PFSK-1 (cell line): ENCODE results near the gene RGS7.

Source experiments
- FOXP2 ChIP-seq: optimal IDR thresholded peaks from 2 replicates; pipeline ENCODE3; 2011; ENCODE audit warnings: borderline replicate concordance, control low read depth, inconsistent platforms; ENCODE audit not compliant: insufficient read depth; ENCODE audit errors: extremely low read length, extremely low read depth
- POLR2AphosphoS5 ChIP-seq: IDR thresholded peaks from 2 replicates; pipeline ENCODE4 v1.6.1; 2012; ENCODE audit warnings: low read depth, mild to moderate bottlenecking, control low read depth, low read length, moderate library complexity
- SIN3A ChIP-seq: IDR thresholded peaks from 2 replicates; pipeline ENCODE4 v1.6.1; 2012; ENCODE audit warnings: mild to moderate bottlenecking, low read length, moderate library complexity, borderline replicate concordance; ENCODE audit not compliant: insufficient read depth
- TAF1 ChIP-seq: IDR thresholded peaks from 2 replicates; pipeline ENCODE4 v1.6.1; 2012; ENCODE audit warnings: low read length, control low read depth, borderline replicate concordance; ENCODE audit not compliant: insufficient read depth
- TF ChIP-seq, protein P1 (sequence below), 2 experiments: IDR thresholded peaks; 2 replicates each; pipeline versions ENCODE4 v1.6.1 to v1.8.0; 2011 to 2012; ENCODE audit warnings: low read depth in 2 of 2, low read length in 2 of 2, control low read depth in 1 of 2, inconsistent platforms in 1 of 2, mild to moderate bottlenecking in 1 of 2, moderate library complexity in 1 of 2; ENCODE audit not compliant: insufficient read depth in 1 of 2

RGS7 gene

DNA sequence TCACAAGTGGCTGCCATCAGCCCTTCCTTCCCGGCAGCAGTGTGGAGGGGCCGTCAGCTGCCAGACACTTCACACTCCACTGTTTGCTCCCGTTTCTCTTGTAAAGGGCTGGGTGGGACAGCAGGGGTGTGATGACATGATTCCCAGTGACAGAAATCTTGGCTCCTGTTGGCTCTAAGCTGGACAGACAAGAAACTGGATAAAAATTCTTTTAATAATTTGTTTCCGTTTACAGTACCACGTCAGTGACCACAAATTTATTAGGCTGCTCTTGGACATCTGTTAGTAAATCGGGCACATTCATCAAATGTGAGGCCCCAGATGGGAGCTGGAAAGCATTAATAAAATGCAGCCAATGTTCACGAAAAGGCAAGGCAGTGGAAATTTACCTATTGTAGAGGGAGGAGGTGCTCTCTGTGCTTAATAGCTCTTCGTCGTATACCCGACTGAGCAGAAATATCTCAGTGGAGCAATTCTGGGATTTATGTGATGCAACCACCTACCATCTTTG lies 391.4 kb downstream of the RGS7 start:
- TF ChIP-seq FOXP2 (no peak), TAF1 (no peak), SIN3A (no peak), POLR2AphosphoS5 (no peak)
- TF ChIP-seq, protein P1, sequence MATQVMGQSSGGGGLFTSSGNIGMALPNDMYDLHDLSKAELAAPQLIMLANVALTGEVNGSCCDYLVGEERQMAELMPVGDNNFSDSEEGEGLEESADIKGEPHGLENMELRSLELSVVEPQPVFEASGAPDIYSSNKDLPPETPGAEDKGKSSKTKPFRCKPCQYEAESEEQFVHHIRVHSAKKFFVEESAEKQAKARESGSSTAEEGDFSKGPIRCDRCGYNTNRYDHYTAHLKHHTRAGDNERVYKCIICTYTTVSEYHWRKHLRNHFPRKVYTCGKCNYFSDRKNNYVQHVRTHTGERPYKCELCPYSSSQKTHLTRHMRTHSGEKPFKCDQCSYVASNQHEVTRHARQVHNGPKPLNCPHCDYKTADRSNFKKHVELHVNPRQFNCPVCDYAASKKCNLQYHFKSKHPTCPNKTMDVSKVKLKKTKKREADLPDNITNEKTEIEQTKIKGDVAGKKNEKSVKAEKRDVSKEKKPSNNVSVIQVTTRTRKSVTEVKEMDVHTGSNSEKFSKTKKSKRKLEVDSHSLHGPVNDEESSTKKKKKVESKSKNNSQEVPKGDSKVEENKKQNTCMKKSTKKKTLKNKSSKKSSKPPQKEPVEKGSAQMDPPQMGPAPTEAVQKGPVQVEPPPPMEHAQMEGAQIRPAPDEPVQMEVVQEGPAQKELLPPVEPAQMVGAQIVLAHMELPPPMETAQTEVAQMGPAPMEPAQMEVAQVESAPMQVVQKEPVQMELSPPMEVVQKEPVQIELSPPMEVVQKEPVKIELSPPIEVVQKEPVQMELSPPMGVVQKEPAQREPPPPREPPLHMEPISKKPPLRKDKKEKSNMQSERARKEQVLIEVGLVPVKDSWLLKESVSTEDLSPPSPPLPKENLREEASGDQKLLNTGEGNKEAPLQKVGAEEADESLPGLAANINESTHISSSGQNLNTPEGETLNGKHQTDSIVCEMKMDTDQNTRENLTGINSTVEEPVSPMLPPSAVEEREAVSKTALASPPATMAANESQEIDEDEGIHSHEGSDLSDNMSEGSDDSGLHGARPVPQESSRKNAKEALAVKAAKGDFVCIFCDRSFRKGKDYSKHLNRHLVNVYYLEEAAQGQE (IDR thresholded peaks at IDR 0.05; ENCODE audit: insufficient read depth in 1 of 2, low read depth in 2 of 2, low read length in 2 of 2) = no peak

DNA sequence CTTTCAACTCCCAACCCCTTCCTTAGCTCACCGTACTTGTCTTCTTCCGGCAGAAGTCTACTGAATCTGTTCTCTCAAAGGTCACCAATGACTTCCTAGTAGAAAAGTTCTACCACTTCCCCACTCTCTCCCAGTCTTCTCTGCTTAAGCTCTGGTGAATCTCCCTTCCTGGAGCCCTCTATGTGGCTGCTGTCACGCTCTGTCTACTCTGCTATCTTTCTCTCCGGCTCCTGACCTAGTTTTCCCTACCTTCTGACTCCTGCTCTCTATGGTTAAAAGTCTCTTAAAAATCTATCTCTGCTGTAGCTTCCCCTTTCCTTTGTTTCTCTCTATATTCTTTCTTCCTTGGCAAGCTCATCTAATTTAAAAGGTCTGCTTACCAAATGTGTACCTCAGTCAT lies 394.9 kb downstream of the RGS7 start:
- TF ChIP-seq POLR2AphosphoS5 = no peak
- no peak for TF ChIP-seq TAF1
- TF ChIP-seq, protein P1 (IDR thresholded peaks at IDR 0.05; ENCODE audit: insufficient read depth in 1 of 2, low read depth in 2 of 2, low read length in 2 of 2) = no peak
- no peak for TF ChIP-seq FOXP2
- TF ChIP-seq SIN3A = no peak

DNA sequence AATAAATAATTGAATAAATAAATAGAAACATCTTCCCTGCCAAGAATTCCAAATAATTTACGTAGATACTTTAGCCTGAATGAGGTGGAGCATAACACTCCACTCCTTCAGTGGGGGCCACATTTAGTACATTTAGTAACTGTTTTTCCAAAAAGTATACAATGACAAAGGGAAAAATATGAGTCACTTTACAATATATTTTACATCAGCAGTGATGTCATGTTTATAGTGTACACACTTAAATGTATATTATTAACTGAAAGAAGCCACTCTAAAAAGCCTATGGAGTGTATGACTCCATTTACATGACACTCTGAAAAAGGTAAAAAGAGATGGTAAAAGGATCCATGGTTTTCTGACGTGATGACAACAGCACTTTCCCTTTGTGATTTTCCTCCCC lies 400.6 kb downstream of the RGS7 start:
- TF ChIP-seq TAF1 (no peak), SIN3A (no peak), FOXP2 (no peak), POLR2AphosphoS5 (no peak)
- TF ChIP-seq, protein P1 (IDR thresholded peaks at IDR 0.05; ENCODE audit: insufficient read depth in 1 of 2, low read depth in 2 of 2, low read length in 2 of 2) = no peak

DNA sequence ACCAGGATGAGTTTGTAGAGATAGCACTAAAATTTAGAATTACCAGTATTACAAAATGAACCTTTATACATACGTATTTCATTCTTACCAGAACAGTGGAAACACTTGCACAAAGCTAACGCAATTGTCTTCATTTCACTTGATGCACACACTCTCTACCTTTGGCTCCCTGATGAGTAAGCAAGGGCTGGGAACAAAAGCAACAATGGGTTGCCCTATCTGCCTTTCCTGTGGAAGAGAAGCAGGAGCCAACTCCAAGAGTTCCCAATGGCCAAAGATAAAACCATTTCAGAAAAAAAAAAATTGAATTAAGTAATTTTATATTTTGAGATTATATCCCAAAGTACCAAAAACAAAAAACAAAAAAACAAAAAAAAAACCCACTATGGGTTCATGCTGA lies 401.0 kb downstream of the RGS7 start:
- TF ChIP-seq TAF1 (no peak), POLR2AphosphoS5 (no peak), FOXP2 (no peak), SIN3A (no peak)
- TF ChIP-seq, protein P1 (IDR thresholded peaks at IDR 0.05; ENCODE audit: insufficient read depth in 1 of 2, low read depth in 2 of 2, low read length in 2 of 2) = no peak
